Stomach (tissue), 9 donors: ENCODE measurements around the gene PLEKHA6. TPM values are rescaled to one million over a fixed set of nuclear protein-coding genes. Genes with fewer than 3 reads are reported as not detected.

ENCODE experiments used
- DNase-seq, 2 donors: peaks; one replicate each; pipeline versions ENCODE4 v3.0.0 to v3.0.0-alpha.2; 2013 to 2019
- H3K27ac ChIP-seq, 5 donors: fragments of 200-600 bp in 4 of 5; sonication (generic) in 4 of 5; one replicate each; pipeline ENCODE4 v1.5.1; 2013 to 2019; ENCODE audit warnings: mild to moderate bottlenecking in 1 of 5, moderate library complexity in 1 of 5
- H3K27me3 ChIP-seq, 3 donors: fragments of 200-600 bp; sonication (generic); one replicate each; pipeline ENCODE4 v1.5.1; 2017 to 2019; ENCODE audit warnings: mixed run types in 1 of 3
- H3K36me3 ChIP-seq, 4 donors: fragments of 200-600 bp; sonication (generic); 1 replicate in 3 of 4; 2 replicates in 1 of 4; pipeline ENCODE4 v1.5.1; 2016 to 2019
- H3K4me1 ChIP-seq, 4 donors: fragments of 200-600 bp; sonication (generic); one replicate each; pipeline ENCODE4 v1.5.1; 2016 to 2019
- H3K4me3 ChIP-seq, 4 donors: fragments of 200-600 bp; sonication (generic) in 3 of 4; one replicate each; pipeline ENCODE4 v1.5.1; 2016 to 2019; ENCODE audit warnings: mild to moderate bottlenecking in 1 of 4
- H3K9me3 ChIP-seq, 4 donors: fragments of 200-600 bp; sonication (generic); one replicate each; pipeline ENCODE4 v1.5.1; 2016 to 2019
- EP300 ChIP-seq: sonication (generic); formaldehyde crosslinking; IDR thresholded peaks from one replicate; pipeline ENCODE4 v1.6.1; 2017; ENCODE audit warnings: antibody characterized with exemption
- POLR2A ChIP-seq, 4 donors: fragments of 450-650 bp; IDR thresholded peaks; one replicate each; pipeline ENCODE4 v1.6.1; 2016; ENCODE audit warnings: antibody characterized with exemption in 4 of 4, control low read depth in 2 of 4, mild to moderate bottlenecking in 1 of 4, moderate library complexity in 1 of 4
- POLR2AphosphoS5 ChIP-seq, 3 donors: sonication (generic); formaldehyde crosslinking; IDR thresholded peaks; one replicate each; pipeline ENCODE4 v1.6.1; 2016; ENCODE audit warnings: antibody characterized with exemption in 3 of 3
- WGBS, 5 donors: extraction: QIAGEN DNeasy Blood & Tissue Kit in 3 of 5; methylation state at CpG; one replicate each; pipeline versions ENCODE4 v1.1.5 to v1.1.7; 2013 to 2018; 5-methylcytosine and 5-hydroxymethylcytosine counted together
- intact Hi-C: fragments of 100-400 bp; cut with DNase I; formaldehyde crosslinking; loops from one replicate; pipeline ENCODE4 v1.15.1; 2023; ENCODE audit warnings: low total_unique reads
- polyA plus RNA-seq, 3 donors: library from polyadenylated mRNA; stranded (reverse); fragments of 200-250 nt; gene quantifications; one replicate each; pipeline ENCODE4 v1.2.3, GENCODE V29; 2013
- total RNA-seq, 5 donors: library from RNA; depleted of rRNA; stranded (reverse); fragments of >200 nt; gene quantifications; one replicate each; pipeline versions ENCODE4 v1.1.0 to v1.2.3, GENCODE V29; 2014 to 2016
- TF ChIP-seq, protein P1 (sequence below), 7 experiments: fragments of 450-650 bp in 4 of 7; fragments of 200-600 bp in 3 of 7; sonication (generic) in 3 of 7; IDR thresholded peaks; one replicate each; pipeline ENCODE4 v1.5.1; 2016 to 2019; ENCODE audit warnings: antibody characterized with exemption in 7 of 7, control low read depth in 2 of 7, mild to moderate bottlenecking in 1 of 7
- donor health status: healthy with polysubstance abuse.
- donor health status: Bipolar disorder and iron deficiency.
- donor health status: healthy.

Gene PLEKHA6
- total and polyA plus RNA-seq, 8 donors, result 6.4 to 97.9 (median 34.8) TPM

GRCh38 chr1:204337583-204337982, 22.1 kb downstream of the PLEKHA6 start:
- peak overlapping the region in 1 of 5 donors; percentile 2 for H3K27ac ChIP-seq
- peaks cover 3 to 58% (median 38%) of the 10 kb centered on the region in 4 donors for H3K4me1 ChIP-seq
- DNase-seq, result no peak
- H3K9me3 ChIP-seq, result no peaks in the 10 kb centered on the region
- no peak overlapping the region for H3K4me3 ChIP-seq
- WGBS, 5 donors, result 85 to 98% (median 94%) methylated on average over 6 of the region's 6 CpGs
- H3K27me3 ChIP-seq, result no peaks in the 10 kb centered on the region
- intact Hi-C loops, result no loop called here
- H3K36me3 ChIP-seq, result no peaks in the 10 kb centered on the region
- TF ChIP-seq EP300, result no peak
- TF ChIP-seq, protein P1, sequence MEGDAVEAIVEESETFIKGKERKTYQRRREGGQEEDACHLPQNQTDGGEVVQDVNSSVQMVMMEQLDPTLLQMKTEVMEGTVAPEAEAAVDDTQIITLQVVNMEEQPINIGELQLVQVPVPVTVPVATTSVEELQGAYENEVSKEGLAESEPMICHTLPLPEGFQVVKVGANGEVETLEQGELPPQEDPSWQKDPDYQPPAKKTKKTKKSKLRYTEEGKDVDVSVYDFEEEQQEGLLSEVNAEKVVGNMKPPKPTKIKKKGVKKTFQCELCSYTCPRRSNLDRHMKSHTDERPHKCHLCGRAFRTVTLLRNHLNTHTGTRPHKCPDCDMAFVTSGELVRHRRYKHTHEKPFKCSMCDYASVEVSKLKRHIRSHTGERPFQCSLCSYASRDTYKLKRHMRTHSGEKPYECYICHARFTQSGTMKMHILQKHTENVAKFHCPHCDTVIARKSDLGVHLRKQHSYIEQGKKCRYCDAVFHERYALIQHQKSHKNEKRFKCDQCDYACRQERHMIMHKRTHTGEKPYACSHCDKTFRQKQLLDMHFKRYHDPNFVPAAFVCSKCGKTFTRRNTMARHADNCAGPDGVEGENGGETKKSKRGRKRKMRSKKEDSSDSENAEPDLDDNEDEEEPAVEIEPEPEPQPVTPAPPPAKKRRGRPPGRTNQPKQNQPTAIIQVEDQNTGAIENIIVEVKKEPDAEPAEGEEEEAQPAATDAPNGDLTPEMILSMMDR (IDR thresholded peaks at IDR 0.05), result no peak
- no peak for TF ChIP-seq POLR2AphosphoS5 (IDR thresholded peaks at IDR 0.05)
- TF ChIP-seq POLR2A (IDR thresholded peaks at IDR 0.05), result no peak

GRCh38 chr1:204337036-204337429, 22.7 kb downstream of the PLEKHA6 start:
- Histone ChIP-seq H3K4me3 (no peak overlapping the region), H3K27me3 (no peaks in the 10 kb centered on the region), H3K27ac (peak overlapping the region in 1 of 5 donors; percentile 2), H3K36me3 (no peaks in the 10 kb centered on the region), H3K4me1 (peaks cover 9 to 60% (median 43%) of the 10 kb centered on the region in 4 donors), H3K9me3 (no peaks in the 10 kb centered on the region)
- intact Hi-C loops, result no loop called here
- no peak for DNase-seq
- WGBS, 5 donors, result 76 to 88% (median 78%) methylated on average over 3 of the region's 3 CpGs
- TF ChIP-seq, protein P1 (IDR thresholded peaks at IDR 0.05), result no peak
- no peak for TF ChIP-seq POLR2AphosphoS5 (IDR thresholded peaks at IDR 0.05)
- TF ChIP-seq EP300, result no peak
- no peak for TF ChIP-seq POLR2A (IDR thresholded peaks at IDR 0.05)

- Histone ChIP-seq H3K4me3 (no peak overlapping the region), H3K27ac (peak overlapping the region in 1 of 5 donors; percentile 2), H3K27me3 (no peaks in the 10 kb centered on the region), H3K36me3 (no peaks in the 10 kb centered on the region), H3K4me1 (peaks cover 9 to 64% (median 42%) of the 10 kb centered on the region in 4 donors), H3K9me3 (no peaks in the 10 kb centered on the region)
- intact Hi-C loops, result no loop called here
- DNase-seq, result no peak
- TF ChIP-seq POLR2A (IDR thresholded peaks at IDR 0.05) (no peak), POLR2AphosphoS5 (IDR thresholded peaks at IDR 0.05) (no peak), EP300 (no peak)
- TF ChIP-seq, protein P1 (IDR thresholded peaks at IDR 0.05), result no peak
- WGBS, 5 donors, result 80 to 94% (median 90%) methylated on average over 3 of the region's 3 CpGs
Observed at GRCh38 chr1:204336421-204337035, 23.2 kb downstream of the PLEKHA6 start.

- H3K4me1 ChIP-seq, result peaks cover 9 to 59% (median 41%) of the 10 kb centered on the region in 4 donors
- TF ChIP-seq, protein P1 (IDR thresholded peaks at IDR 0.05), result no peak
- TF ChIP-seq POLR2AphosphoS5 (IDR thresholded peaks at IDR 0.05) (no peak), POLR2A (IDR thresholded peaks at IDR 0.05) (no peak), EP300 (no peak)
- 78 to 94% (median 80%) methylated on average over 1 of the region's 1 CpG for WGBS, 5 donors
- intact Hi-C loops, result no loop called here
- no peak for DNase-seq
- H3K27ac ChIP-seq, result no peak overlapping the region
- no peaks in the 10 kb centered on the region for H3K36me3 ChIP-seq
- H3K9me3 ChIP-seq, result no peaks in the 10 kb centered on the region
- H3K27me3 ChIP-seq, result no peaks in the 10 kb centered on the region
- no peak overlapping the region for H3K4me3 ChIP-seq
Observed at GRCh38 chr1:204335533-204335932, 24.2 kb downstream of the PLEKHA6 start.
